Fibroblast of skin of right biceps (primary cell): ENCODE data around the gene PRPSAP2.
A peak's percentile ranks its signal among the peaks of the same experiment; 100 is the strongest.
"Not testable (repeated sequence)": the region's sequence is repeated elsewhere in the genome, so short reads cannot be mapped to it uniquely, and the experiment has no call there.

Experiments
- DNase-seq: peaks from one replicate; pipeline ENCODE4 v3.0.0-alpha.2; 2013

The PRPSAP2 gene

GRCh38 chr17:18891541-18891940 lies 33.6 kb downstream of the PRPSAP2 start:
- DNase-seq = no peak

GRCh38 chr17:18896146-18896545 lies 38.2 kb downstream of the PRPSAP2 start:
- DNase-seq = no peak

- no peak for DNase-seq
These were observed 39.0 kb downstream of the PRPSAP2 start for GRCh38 chr17:18896947-18897346.

- no peak for DNase-seq
These were observed 46.6 kb downstream of the PRPSAP2 start for GRCh38 chr17:18904482-18904881.

GRCh38 chr17:18905226-18905625 lies 47.3 kb downstream of the PRPSAP2 start:
- DNase-seq = no peak

- no peak for DNase-seq
These were observed 52.4 kb downstream of the PRPSAP2 start for GRCh38 chr17:18910326-18910725.

GRCh38 chr17:18910881-18911280 lies 53.0 kb downstream of the PRPSAP2 start:
- no peak for DNase-seq

GRCh38 chr17:18916816-18917500 lies 59.0 kb downstream of the PRPSAP2 start:
- peak; percentile 69 for DNase-seq

GRCh38 chr17:18917506-18918032 lies 59.6 kb downstream of the PRPSAP2 start:
- peak; percentile 36 for DNase-seq

- DNase-seq = no peak
These were observed 62.0 kb downstream of the PRPSAP2 start for GRCh38 chr17:18919963-18920362.

GRCh38 chr17:18920911-18921441 lies 63.0 kb downstream of the PRPSAP2 start:
- DNase-seq = peak; percentile 27

GRCh38 chr17:18921485-18921884 lies 63.6 kb downstream of the PRPSAP2 start:
- DNase-seq = no peak

GRCh38 chr17:18921912-18922451 lies 64.1 kb downstream of the PRPSAP2 start:
- DNase-seq = peak; percentile 69

GRCh38 chr17:18922596-18922995 lies 64.7 kb downstream of the PRPSAP2 start:
- DNase-seq = not testable (repeated sequence)

- no peak for DNase-seq
These were observed 67.3 kb downstream of the PRPSAP2 start for GRCh38 chr17:18925187-18925586.

GRCh38 chr17:18928628-18929125 lies 70.7 kb downstream of the PRPSAP2 start:
- DNase-seq = no peak

GRCh38 chr17:18932360-18933055 lies 74.6 kb downstream of the PRPSAP2 start:
- DNase-seq = no peak

- no peak for DNase-seq
These were observed 75.4 kb downstream of the PRPSAP2 start for GRCh38 chr17:18933102-18934058.

- DNase-seq = no peak
These were observed 80.2 kb downstream of the PRPSAP2 start for GRCh38 chr17:18937981-18938691.

- no peak for DNase-seq
These were observed 80.7 kb downstream of the PRPSAP2 start for GRCh38 chr17:18938692-18939023.

- DNase-seq = no peak
These were observed 86.7 kb downstream of the PRPSAP2 start for GRCh38 chr17:18944646-18945045.

- DNase-seq = no peak
These were observed 88.6 kb downstream of the PRPSAP2 start for GRCh38 chr17:18946536-18946935.
